Stimulated activated naive CD8-positive, alpha-beta T cell treated with anti-CD3 and anti-CD28 coated beads, Interleukin-15, Interleukin-2, amounts not matched to agents 100 ng/mL and 50 ng/mL, for 24 hours (primary cell): Measurements from ENCODE around the gene OTUD5.

Experiments used
- H3K27ac Mint-ChIP-seq: one replicate; pipeline ENCODE4 v1.8.0; 2021; ENCODE audit warnings: mild to moderate bottlenecking, mixed read lengths
- H3K27me3 Mint-ChIP-seq: one replicate; pipeline ENCODE4 v1.8.0; 2021; ENCODE audit warnings: mixed read lengths
- H3K36me3 Mint-ChIP-seq: one replicate; pipeline ENCODE4 v1.8.0; 2021; ENCODE audit warnings: low read depth, mixed read lengths
- H3K4me1 Mint-ChIP-seq: one replicate; pipeline ENCODE4 v1.8.0; 2021; ENCODE audit warnings: low read depth, mixed read lengths
- H3K4me3 Mint-ChIP-seq: one replicate; pipeline ENCODE4 v1.8.0; 2021; ENCODE audit warnings: mild to moderate bottlenecking, mixed read lengths
- H3K9me3 Mint-ChIP-seq: one replicate; pipeline ENCODE4 v1.8.0; 2021; ENCODE audit warnings: mixed read lengths

OTUD5 gene

GRCh38 chrX:48913605-48914366 is 43.6 kb downstream of the OTUD5 start:
- peaks cover 62% of the 10 kb centered on the region for H3K36me3 Mint-ChIP-seq
- peaks cover 62% of the 10 kb centered on the region for H3K4me1 Mint-ChIP-seq
- no peaks in the 10 kb centered on the region for H3K9me3 Mint-ChIP-seq
- H3K4me3 Mint-ChIP-seq, result peak overlapping the region; percentile 96
- H3K27me3 Mint-ChIP-seq, result no peaks in the 10 kb centered on the region
- peak overlapping the region; percentile 65 for H3K27ac Mint-ChIP-seq

- Mint-ChIP-seq H3K9me3 (no peaks in the 10 kb centered on the region), H3K4me3 (peak within 1 kb of the TSS; percentile 96), H3K27ac (peak within 1 kb of the TSS; percentile 95), H3K36me3 (peaks cover 47% of the 10 kb centered on the region), H3K27me3 (no peaks in the 10 kb centered on the region), H3K4me1 (peaks cover 57% of the 10 kb centered on the region)
Measured at GRCh38 chrX:48911412-48912182, 45.8 kb downstream of the OTUD5 start, which contains the start of gene SLC35A2. SLC35A2 (minus strand) TSS chrX:48911646; CDS start chrX:48911636, 10 bp downstream.

- Mint-ChIP-seq H3K9me3 (no peaks in the 10 kb centered on the region), H3K27ac (peak overlapping the region; percentile 95), H3K36me3 (peaks cover 41% of the 10 kb centered on the region), H3K4me3 (peak overlapping the region; percentile 96), H3K27me3 (no peaks in the 10 kb centered on the region), H3K4me1 (peaks cover 55% of the 10 kb centered on the region)
Measured at GRCh38 chrX:48910926-48911411, 46.4 kb downstream of the OTUD5 start.

DNA sequence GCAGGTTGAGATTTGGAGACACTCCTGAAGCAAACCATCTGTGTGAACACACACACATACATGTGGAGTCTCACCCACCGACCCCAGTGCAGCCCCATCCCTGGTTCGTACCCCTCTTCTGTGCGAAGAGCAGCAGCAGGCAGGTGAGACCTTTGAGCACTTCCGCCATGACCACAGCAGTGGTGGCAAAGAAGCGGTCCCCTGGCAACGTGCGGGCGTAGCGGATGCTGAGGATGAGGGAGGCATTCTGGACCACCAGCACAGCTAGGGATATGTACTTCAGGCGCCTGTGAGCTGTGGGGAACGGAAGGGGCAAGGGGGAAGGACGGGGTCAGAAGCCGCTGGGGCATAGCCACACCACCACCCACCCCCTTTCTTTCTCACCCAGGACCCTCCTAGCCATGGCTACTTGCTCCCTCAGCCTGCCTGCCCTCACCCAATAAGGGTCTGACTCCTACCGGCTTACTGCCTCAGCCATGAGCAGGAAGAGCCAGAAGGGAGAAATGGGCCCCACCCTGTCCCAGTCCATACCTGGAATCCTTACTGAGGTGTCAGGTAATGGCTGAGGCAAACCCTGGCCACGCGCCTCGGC is 47.6 kb downstream of the OTUD5 start:
- Mint-ChIP-seq H3K4me3 (peak overlapping the region; percentile 96), H3K27me3 (no peaks in the 10 kb centered on the region), H3K4me1 (peaks cover 45% of the 10 kb centered on the region), H3K27ac (no peak overlapping the region), H3K36me3 (peaks cover 33% of the 10 kb centered on the region), H3K9me3 (no peaks in the 10 kb centered on the region)

DNA sequence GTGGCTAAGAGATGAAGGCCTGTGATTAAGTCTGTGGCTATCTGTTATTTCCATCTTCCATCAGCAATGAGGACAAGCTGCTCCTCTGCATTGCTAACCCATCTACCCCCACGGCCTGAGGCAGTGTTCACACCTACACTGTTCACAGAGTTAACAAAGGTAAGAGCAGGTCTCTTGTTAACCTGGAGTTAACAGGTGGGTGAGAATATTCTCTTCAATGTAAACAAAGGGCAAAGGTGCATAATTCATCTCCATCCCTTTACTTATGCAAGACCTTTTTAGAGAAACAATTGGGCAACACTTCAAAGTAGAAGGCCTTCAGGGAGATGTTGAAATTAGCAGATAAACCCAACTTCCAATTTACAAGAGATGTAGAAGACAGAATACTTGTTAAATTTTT is 48.8 kb downstream of the OTUD5 start:
- no peaks in the 10 kb centered on the region for H3K9me3 Mint-ChIP-seq
- no peak overlapping the region for H3K27ac Mint-ChIP-seq

GRCh38 chrX:48905090-48905790 is 52.2 kb downstream of the OTUD5 start:
- Mint-ChIP-seq H3K27ac (no peak overlapping the region), H3K9me3 (no peaks in the 10 kb centered on the region), H3K27me3 (no peaks in the 10 kb centered on the region), H3K4me1 (peaks cover under 1% of the 10 kb centered on the region), H3K36me3 (peaks cover 15% of the 10 kb centered on the region), H3K4me3 (no peak overlapping the region)

More for the DNA sequence above, 48.8 kb downstream of the OTUD5 start:
- Mint-ChIP-seq H3K4me3 (no peak overlapping the region), H3K27me3 (no peaks in the 10 kb centered on the region), H3K36me3 (peaks cover 22% of the 10 kb centered on the region), H3K4me1 (peaks cover 33% of the 10 kb centered on the region)

GRCh38 chrX:48904626-48905025 is 52.8 kb downstream of the OTUD5 start:
- no peaks in the 10 kb centered on the region for H3K9me3 Mint-ChIP-seq
- no peaks in the 10 kb centered on the region for H3K27me3 Mint-ChIP-seq
- H3K36me3 Mint-ChIP-seq, result peaks cover 15% of the 10 kb centered on the region
- H3K27ac Mint-ChIP-seq, result no peak overlapping the region
- H3K4me1 Mint-ChIP-seq, result no peaks in the 10 kb centered on the region
- no peak overlapping the region for H3K4me3 Mint-ChIP-seq

GRCh38 chrX:48904180-48904579 is 53.2 kb downstream of the OTUD5 start:
- Mint-ChIP-seq H3K27ac (no peak overlapping the region), H3K9me3 (no peaks in the 10 kb centered on the region), H3K27me3 (no peaks in the 10 kb centered on the region), H3K36me3 (peaks cover 15% of the 10 kb centered on the region), H3K4me1 (no peaks in the 10 kb centered on the region), H3K4me3 (no peak overlapping the region)

DNA sequence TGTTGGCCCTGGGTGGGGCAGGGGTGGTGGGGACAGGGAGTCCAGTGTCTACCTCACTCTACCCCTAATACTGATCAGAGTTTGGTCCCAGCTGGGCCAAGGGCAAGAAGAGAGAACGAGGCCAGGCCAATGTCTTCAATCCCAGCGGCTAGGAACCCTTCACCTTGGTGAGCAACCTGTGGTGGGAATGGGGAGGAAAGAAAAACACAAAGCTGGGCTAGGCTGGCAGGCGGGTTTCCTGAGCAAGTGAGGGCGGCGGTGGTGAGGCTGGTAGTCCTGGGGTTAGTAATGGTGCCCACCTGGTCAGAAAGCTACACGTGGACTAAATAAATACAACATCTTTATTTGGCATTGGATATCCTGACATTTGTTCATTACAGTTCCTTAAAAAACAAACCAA is 54.1 kb downstream of the OTUD5 start:
- Mint-ChIP-seq H3K9me3 (no peaks in the 10 kb centered on the region), H3K27me3 (no peaks in the 10 kb centered on the region), H3K4me3 (no peak overlapping the region), H3K4me1 (peaks cover 3% of the 10 kb centered on the region), H3K27ac (peak overlapping the region; percentile 49), H3K36me3 (peaks cover 15% of the 10 kb centered on the region)

DNA sequence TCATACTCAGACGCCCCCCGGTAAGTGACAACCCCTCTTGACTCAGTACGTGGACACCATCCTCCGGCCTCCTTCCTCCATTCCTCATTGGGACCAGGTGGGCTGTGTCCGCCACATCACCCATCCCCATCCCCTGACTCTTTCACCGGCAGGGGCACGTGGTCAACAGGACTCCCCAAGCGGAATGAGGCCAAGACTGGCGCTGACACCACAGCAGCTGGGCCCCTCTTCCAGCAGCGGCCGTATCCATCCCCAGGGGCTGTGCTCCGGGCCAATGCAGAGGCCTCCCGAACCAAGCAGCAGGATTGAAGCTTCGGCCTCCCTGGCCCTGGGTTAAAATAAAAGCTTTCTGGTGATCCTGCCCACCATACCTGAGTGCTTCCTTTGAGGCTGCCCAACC is 54.6 kb downstream of the OTUD5 start:
- H3K27me3 Mint-ChIP-seq, result no peaks in the 10 kb centered on the region
- no peak overlapping the region for H3K27ac Mint-ChIP-seq
- peaks cover 15% of the 10 kb centered on the region for H3K36me3 Mint-ChIP-seq
- peaks cover 8% of the 10 kb centered on the region for H3K4me1 Mint-ChIP-seq
- H3K4me3 Mint-ChIP-seq, result no peak overlapping the region
- no peaks in the 10 kb centered on the region for H3K9me3 Mint-ChIP-seq

GRCh38 chrX:48902135-48902534 is 55.3 kb downstream of the OTUD5 start:
- Mint-ChIP-seq H3K9me3 (no peaks in the 10 kb centered on the region), H3K4me3 (no peak overlapping the region), H3K27ac (no peak overlapping the region), H3K4me1 (peaks cover 10% of the 10 kb centered on the region), H3K27me3 (no peaks in the 10 kb centered on the region), H3K36me3 (peaks cover 15% of the 10 kb centered on the region)

DNA sequence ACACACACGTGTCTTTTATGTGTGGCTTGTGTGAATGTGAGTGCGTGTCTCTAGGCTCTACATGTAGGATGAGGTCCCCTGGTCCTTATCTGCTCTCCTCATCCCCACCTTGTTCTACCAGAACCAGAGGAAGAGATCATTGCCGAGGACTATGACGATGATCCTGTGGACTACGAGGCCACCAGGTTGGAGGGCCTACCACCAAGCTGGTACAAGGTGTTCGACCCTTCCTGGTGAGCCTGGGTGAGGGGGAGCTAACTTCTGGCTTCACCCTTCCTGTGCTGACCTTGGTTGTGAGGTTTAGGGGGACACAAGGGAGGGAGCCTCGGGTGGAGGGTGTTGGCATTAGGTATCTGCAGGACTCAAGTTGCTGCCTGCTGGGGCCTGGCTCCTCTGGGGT is 56.3 kb downstream of the OTUD5 start:
- Mint-ChIP-seq H3K9me3 (no peaks in the 10 kb centered on the region), H3K36me3 (peaks cover 15% of the 10 kb centered on the region), H3K4me1 (peaks cover 19% of the 10 kb centered on the region), H3K4me3 (no peak overlapping the region), H3K27ac (no peak overlapping the region), H3K27me3 (no peaks in the 10 kb centered on the region)

- Mint-ChIP-seq H3K4me3 (peak overlapping the region; percentile 96), H3K27me3 (no peaks in the 10 kb centered on the region), H3K36me3 (peaks cover 16% of the 10 kb centered on the region), H3K4me1 (peaks cover 25% of the 10 kb centered on the region), H3K9me3 (no peaks in the 10 kb centered on the region), H3K27ac (peak overlapping the region; percentile 16)
Measured at GRCh38 chrX:48899078-48899410, 58.4 kb downstream of the OTUD5 start.

DNA sequence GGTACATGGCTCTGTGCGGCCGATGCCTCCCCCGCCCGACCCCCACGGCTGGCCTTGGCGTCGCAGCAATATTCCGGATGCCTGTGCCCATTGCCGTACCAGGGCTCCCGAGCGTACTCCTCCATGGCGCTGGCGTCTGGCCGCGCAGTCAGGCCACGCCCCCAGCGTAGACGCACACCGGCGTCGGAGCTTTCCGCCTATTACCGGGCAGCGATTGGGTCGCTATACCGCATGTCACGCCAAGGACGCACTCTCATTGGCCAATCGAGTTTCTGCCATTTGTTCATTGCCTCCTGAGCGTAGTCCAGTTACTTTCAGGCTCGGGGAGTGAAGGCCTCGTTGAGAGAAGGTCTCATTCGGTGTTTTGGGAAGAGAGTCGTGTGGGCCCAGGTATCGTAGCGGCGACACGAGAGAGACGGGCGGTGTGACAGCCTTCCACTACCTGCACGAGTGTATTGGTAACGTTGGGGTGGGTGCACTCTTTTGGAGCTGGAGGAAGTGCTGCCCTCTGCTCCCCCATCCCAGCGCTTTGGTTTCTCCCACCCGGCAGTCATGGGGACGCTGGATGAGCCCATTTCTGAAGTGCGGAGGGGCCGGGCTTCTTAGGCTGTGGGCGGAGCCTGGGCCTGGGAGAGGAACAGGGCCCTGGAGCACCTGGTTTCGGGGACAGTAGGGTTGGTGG is 59.6 kb downstream of the OTUD5 start, which contains the start of the genes PQBP1 and TIMM17B:
Gene PQBP1, plus strand, starts transcription at position 306 of the 682 bp plus-strand sequence. CDS start 580 bp downstream, outside the sequence.
Gene TIMM17B, minus strand, starts transcription at position 144 of the 682 bp plus-strand sequence. Its CDS starts 19 bp downstream, at position 125.
- no peaks in the 10 kb centered on the region for H3K27me3 Mint-ChIP-seq
- peaks cover 16% of the 10 kb centered on the region for H3K36me3 Mint-ChIP-seq
- H3K4me1 Mint-ChIP-seq, result peaks cover 25% of the 10 kb centered on the region
- no peaks in the 10 kb centered on the region for H3K9me3 Mint-ChIP-seq
- peak within 1 kb of the TSS; percentile 96 for H3K4me3 Mint-ChIP-seq
- H3K27ac Mint-ChIP-seq, result peak within 1 kb of the TSS; percentile 96
